Measurements from ENCODE around the gene FYB2.

The FYB2 gene

GRCh38 chr1:56819387-56819899 lies at the start of gene FYB2:
Gene FYB2 (minus strand): TSS chr1:56819404. CDS start chr1:56819290, 114 bp downstream.
- H3K27ac Mint-ChIP-seq, result no peak within 1 kb of the TSS
- no peaks in the 10 kb centered on the region for H3K9me3 Mint-ChIP-seq
- H3K36me3 Mint-ChIP-seq, result no peaks in the 10 kb centered on the region
- peaks cover 8% of the 10 kb centered on the region for H3K27me3 Mint-ChIP-seq
- H3K4me3 Mint-ChIP-seq, result no peak within 1 kb of the TSS
- no peaks in the 10 kb centered on the region for H3K4me1 Mint-ChIP-seq

- Mint-ChIP-seq H3K27me3 (peaks cover 17% of the 10 kb centered on the region), H3K36me3 (no peaks in the 10 kb centered on the region), H3K4me1 (no peaks in the 10 kb centered on the region), H3K9me3 (peaks cover 6% of the 10 kb centered on the region), H3K4me3 (no peak overlapping the region), H3K27ac (no peak overlapping the region)
Measured at GRCh38 chr1:56868761-56869160, 49.6 kb upstream of the FYB2 start.

DNA sequence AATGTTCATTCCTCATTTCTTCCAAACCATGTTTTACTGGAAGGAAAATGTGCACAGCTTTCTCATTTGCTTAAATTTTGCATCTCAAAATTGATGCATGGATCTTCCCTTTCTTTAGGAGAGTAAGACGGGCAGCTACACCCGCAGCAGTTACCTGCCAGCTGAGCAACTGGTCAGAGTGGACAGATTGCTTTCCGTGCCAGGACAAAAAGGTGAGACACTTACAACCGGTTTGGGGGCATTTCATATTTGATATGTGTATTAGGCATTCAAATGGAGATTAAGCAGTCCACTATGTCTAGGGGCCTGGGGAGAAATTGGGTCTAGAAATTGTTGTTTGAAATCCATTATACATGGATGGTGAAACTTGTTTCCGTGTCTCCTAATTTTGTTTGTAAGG lies 48.3 kb upstream of the FYB2 start:
- Mint-ChIP-seq H3K27ac (no peak overlapping the region), H3K9me3 (peaks cover 6% of the 10 kb centered on the region), H3K4me3 (no peak overlapping the region), H3K4me1 (no peaks in the 10 kb centered on the region), H3K36me3 (no peaks in the 10 kb centered on the region), H3K27me3 (peaks cover 15% of the 10 kb centered on the region)

DNA sequence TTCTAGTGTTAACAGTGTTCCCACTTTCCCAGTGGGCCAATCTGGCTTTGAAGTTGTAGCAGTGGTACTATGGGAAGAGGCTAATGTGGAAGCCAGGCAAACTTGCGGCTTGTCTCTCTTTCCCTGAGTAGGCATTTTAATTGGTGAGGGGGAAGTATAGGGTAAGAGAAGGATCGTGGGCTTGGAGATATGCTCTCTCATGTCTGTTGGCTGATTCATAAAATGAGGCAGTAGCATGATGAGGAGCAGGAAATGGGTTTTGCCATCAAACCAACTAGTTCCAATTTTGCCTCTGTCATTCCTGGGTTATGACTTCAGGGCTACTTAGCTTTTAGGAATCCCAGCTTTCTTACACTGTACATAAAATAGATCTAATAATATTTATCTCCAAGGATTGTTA lies 47.5 kb upstream of the FYB2 start:
- H3K27me3 Mint-ChIP-seq, result peaks cover 14% of the 10 kb centered on the region
- H3K4me1 Mint-ChIP-seq, result no peaks in the 10 kb centered on the region
- no peak overlapping the region for H3K27ac Mint-ChIP-seq
- no peak overlapping the region for H3K4me3 Mint-ChIP-seq
- no peaks in the 10 kb centered on the region for H3K36me3 Mint-ChIP-seq
- peaks cover 6% of the 10 kb centered on the region for H3K9me3 Mint-ChIP-seq

GRCh38 chr1:56864430-56864829 lies 45.2 kb upstream of the FYB2 start:
- Mint-ChIP-seq H3K27ac (no peak overlapping the region), H3K27me3 (peaks cover 14% of the 10 kb centered on the region), H3K4me3 (no peak overlapping the region), H3K36me3 (no peaks in the 10 kb centered on the region), H3K4me1 (no peaks in the 10 kb centered on the region), H3K9me3 (peaks cover 6% of the 10 kb centered on the region)

DNA sequence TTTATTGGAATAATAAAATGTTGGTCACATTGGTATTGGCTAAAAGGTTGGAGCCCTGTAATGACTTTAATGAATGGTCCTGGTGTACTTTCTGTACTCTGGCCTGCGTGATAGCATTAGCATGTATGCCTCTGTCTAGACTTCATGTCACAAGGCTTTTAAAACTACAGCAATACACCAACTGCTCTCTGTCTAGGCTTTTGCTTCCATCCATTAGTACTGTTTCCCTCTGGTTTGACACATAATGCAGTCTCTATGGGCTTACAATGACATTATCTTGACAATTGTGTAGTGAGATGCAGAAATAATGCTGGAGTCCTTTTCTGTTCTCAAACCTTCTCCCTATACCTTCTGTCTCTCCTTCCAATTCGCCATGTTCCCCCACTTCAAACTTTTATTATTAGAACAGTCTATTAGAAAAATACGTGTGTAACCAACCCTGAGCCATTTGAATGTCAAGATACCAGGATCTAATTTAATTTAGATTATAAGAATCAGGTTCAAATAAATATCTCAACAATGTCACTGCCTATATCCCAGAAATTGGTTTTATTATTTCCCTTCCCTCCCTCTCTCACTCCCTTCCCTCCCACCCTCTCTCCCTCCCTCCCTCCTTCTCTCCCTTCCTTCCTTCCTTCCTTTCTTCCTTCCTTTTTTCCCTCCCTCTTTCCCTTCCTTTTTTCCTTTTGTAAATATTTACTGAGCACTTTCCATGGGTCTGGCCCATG lies 44.2 kb upstream of the FYB2 start:
- H3K27ac Mint-ChIP-seq, result no peak overlapping the region
- no peak overlapping the region for H3K4me3 Mint-ChIP-seq
- peaks cover 12% of the 10 kb centered on the region for H3K27me3 Mint-ChIP-seq
- H3K36me3 Mint-ChIP-seq, result no peaks in the 10 kb centered on the region
- peaks cover 6% of the 10 kb centered on the region for H3K9me3 Mint-ChIP-seq
- H3K4me1 Mint-ChIP-seq, result no peaks in the 10 kb centered on the region

GRCh38 chr1:56859287-56859686 lies 40.1 kb upstream of the FYB2 start:
- Mint-ChIP-seq H3K27ac (no peak overlapping the region), H3K4me3 (no peak overlapping the region), H3K9me3 (peaks cover 4% of the 10 kb centered on the region), H3K36me3 (no peaks in the 10 kb centered on the region), H3K4me1 (no peaks in the 10 kb centered on the region), H3K27me3 (peaks cover 14% of the 10 kb centered on the region)

DNA sequence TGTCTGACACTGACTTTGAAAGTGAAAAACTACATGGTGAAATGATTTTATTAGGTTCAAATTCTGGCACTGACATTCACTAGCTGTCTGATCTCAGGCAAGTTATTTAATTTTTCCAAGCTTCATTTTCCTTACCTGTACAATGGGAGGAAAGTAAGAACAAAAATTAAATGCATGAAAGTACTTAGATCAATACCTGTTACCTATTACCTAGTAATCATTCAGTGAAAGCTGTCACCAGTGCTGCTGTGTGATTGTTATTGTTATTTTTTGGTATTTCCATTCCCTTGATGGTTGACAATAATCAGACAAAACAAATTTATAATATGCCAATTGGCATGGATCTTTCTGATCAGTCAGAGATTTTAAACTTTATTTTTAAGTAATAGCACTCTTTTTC lies 37.0 kb upstream of the FYB2 start:
- Mint-ChIP-seq H3K27ac (no peak overlapping the region), H3K4me1 (no peaks in the 10 kb centered on the region), H3K27me3 (peaks cover 16% of the 10 kb centered on the region), H3K9me3 (no peaks in the 10 kb centered on the region), H3K4me3 (no peak overlapping the region), H3K36me3 (no peaks in the 10 kb centered on the region)

GRCh38 chr1:56855190-56855589 lies 36.0 kb upstream of the FYB2 start:
- H3K9me3 Mint-ChIP-seq, result no peaks in the 10 kb centered on the region
- H3K4me1 Mint-ChIP-seq, result no peaks in the 10 kb centered on the region
- H3K27me3 Mint-ChIP-seq, result peaks cover 16% of the 10 kb centered on the region
- H3K36me3 Mint-ChIP-seq, result no peaks in the 10 kb centered on the region
- no peak overlapping the region for H3K27ac Mint-ChIP-seq
- no peak overlapping the region for H3K4me3 Mint-ChIP-seq

- H3K27me3 Mint-ChIP-seq, result peaks cover 16% of the 10 kb centered on the region
- H3K4me1 Mint-ChIP-seq, result no peaks in the 10 kb centered on the region
- no peaks in the 10 kb centered on the region for H3K9me3 Mint-ChIP-seq
- no peak within 1 kb of the TSS for H3K4me3 Mint-ChIP-seq
- no peaks in the 10 kb centered on the region for H3K36me3 Mint-ChIP-seq
- H3K27ac Mint-ChIP-seq, result no peak within 1 kb of the TSS
Measured at GRCh38 chr1:56854521-56855099, 35.4 kb upstream of the FYB2 start, which contains the start of gene C8A. Gene C8A (plus strand): TSS chr1:56854797. CDS start chr1:56854902, 105 bp downstream.

GRCh38 chr1:56852476-56852875 lies 33.3 kb upstream of the FYB2 start:
- no peaks in the 10 kb centered on the region for H3K4me1 Mint-ChIP-seq
- no peaks in the 10 kb centered on the region for H3K9me3 Mint-ChIP-seq

DNA sequence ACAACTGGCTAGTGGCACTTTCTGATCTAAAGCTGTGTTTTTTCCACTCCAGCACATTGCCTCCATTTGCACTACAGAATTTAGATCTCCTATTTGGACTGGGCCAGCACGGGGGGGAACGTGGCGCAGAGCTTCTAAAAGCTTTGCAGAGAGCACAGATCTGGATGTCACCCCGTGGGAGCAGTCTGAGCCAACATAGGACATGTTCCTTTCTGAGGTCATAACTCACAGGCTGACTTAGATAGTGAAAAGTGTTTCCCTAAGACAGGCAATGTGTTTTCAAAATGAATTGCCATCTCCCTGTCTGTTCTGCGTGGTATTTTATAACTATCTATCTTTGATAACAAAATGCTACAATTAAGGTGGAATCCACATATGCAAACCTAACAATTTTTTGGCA lies 31.7 kb upstream of the FYB2 start:
- Mint-ChIP-seq H3K9me3 (no peaks in the 10 kb centered on the region), H3K27ac (no peak overlapping the region)

More at GRCh38 chr1:56852476-56852875, 33.3 kb upstream of the FYB2 start:
- H3K36me3 Mint-ChIP-seq, result no peaks in the 10 kb centered on the region
- no peak overlapping the region for H3K4me3 Mint-ChIP-seq
- peaks cover 11% of the 10 kb centered on the region for H3K27me3 Mint-ChIP-seq
- H3K27ac Mint-ChIP-seq, result no peak overlapping the region

DNA sequence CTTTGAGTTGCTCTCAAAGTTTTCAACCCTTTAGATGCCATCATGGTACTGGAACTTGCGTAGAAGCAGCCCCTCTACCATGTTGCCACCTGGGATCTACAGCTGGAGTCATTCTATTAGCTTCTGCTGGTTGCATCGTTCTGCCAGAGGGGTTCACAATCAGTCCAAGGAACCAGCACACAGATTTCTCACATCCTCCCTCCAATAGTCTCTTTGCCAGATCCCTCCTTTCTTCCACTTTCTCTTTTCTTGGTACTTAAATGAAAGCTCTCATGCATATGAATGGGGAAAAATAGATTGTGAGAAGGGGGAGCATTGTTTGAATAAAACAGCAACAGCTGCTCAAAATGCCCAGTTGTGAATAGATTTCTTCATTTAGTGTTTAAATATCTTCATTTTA lies 31.2 kb upstream of the FYB2 start:
- Mint-ChIP-seq H3K27me3 (peaks cover 11% of the 10 kb centered on the region), H3K36me3 (no peaks in the 10 kb centered on the region), H3K4me3 (no peak overlapping the region), H3K27ac (no peak overlapping the region), H3K9me3 (no peaks in the 10 kb centered on the region), H3K4me1 (no peaks in the 10 kb centered on the region)

More for the DNA sequence above, 31.7 kb upstream of the FYB2 start:
- Mint-ChIP-seq H3K4me1 (no peaks in the 10 kb centered on the region), H3K36me3 (no peaks in the 10 kb centered on the region), H3K4me3 (no peak overlapping the region), H3K27me3 (peaks cover 11% of the 10 kb centered on the region)

DNA sequence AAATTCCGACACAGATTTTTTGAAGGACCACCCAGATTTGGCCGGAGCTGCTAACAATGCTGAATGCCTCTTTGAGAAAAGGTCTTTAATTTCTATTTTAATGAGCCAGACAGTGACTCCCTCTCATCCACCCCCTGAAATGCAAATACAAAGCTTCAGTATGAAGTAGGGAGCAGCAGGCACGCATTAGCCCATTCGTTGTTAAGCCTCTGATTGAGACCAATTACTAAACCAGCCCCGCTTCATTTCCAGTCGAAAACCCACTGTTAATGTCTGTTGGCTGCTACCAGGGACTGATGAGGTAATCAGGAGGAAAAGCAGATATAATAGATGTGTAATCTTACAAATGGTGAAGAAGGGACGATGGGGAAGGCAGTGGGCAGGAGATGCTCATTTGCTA lies 30.5 kb upstream of the FYB2 start:
- no peaks in the 10 kb centered on the region for H3K4me1 Mint-ChIP-seq
- H3K36me3 Mint-ChIP-seq, result no peaks in the 10 kb centered on the region
- peaks cover 10% of the 10 kb centered on the region for H3K27me3 Mint-ChIP-seq
- H3K4me3 Mint-ChIP-seq, result no peak overlapping the region
- no peak overlapping the region for H3K27ac Mint-ChIP-seq
- no peaks in the 10 kb centered on the region for H3K9me3 Mint-ChIP-seq

DNA sequence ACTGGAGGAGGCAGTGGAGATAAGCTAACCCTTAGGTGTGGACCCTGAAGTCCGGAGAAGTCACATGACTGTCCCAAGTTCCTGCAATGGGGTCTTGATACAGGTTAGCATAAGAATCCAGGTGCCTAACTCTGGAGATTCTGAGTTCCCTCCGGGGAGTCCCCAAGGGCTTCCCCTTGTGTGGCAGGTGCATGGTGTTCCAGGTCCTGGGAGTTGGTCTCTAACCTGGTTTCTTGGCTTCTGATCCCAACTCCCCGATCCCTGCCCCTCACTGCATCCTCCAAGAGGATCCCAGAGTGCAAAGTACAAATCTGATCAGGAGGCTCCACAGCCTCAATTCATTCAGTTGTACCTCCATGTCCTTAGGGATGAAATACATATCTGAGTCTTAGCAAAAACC lies 26.1 kb upstream of the FYB2 start:
- no peak overlapping the region for H3K4me3 Mint-ChIP-seq
- H3K36me3 Mint-ChIP-seq, result no peaks in the 10 kb centered on the region
- no peak overlapping the region for H3K27ac Mint-ChIP-seq
- no peaks in the 10 kb centered on the region for H3K4me1 Mint-ChIP-seq
- H3K9me3 Mint-ChIP-seq, result no peaks in the 10 kb centered on the region
- peaks cover 1% of the 10 kb centered on the region for H3K27me3 Mint-ChIP-seq

DNA sequence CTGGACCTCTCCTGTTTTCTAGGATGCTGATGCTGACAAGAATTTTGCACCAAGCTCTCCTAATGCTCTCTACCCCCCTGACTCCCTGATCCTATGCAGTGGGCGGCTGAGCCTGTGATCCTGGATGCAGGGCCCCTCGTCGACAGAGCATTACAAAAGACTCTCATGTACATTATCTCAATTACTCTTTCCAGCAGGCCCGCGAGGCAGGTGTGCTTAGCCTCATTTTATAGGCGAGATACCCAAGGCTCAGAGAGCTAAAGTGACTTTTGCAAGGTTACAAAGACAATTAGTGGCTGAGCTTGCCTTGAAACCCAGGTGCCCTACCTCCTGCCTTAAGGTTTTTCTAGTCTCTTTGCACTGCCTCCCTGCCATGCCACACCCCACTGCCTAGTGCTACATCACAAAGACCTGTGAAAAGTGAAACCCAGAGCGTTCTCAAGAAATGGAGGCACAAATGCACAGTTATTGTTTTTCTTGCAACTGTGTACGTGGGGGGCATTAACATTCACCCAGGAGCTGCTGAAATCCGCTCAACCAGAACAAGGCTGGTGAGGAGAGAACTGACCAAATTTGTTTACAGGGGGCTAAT lies 25.4 kb upstream of the FYB2 start:
- Mint-ChIP-seq H3K27ac (no peak overlapping the region), H3K27me3 (peaks cover 1% of the 10 kb centered on the region), H3K4me1 (no peaks in the 10 kb centered on the region), H3K4me3 (no peak overlapping the region), H3K36me3 (no peaks in the 10 kb centered on the region), H3K9me3 (no peaks in the 10 kb centered on the region)

Data from activated naive CD4-positive, alpha-beta T cell treated with anti-CD3 and anti-CD28 coated beads, Interleukin-2, amount 50 U/mL, for 24 hours (primary cell).